ENCODE results near the gene OCEL1.

DNA sequence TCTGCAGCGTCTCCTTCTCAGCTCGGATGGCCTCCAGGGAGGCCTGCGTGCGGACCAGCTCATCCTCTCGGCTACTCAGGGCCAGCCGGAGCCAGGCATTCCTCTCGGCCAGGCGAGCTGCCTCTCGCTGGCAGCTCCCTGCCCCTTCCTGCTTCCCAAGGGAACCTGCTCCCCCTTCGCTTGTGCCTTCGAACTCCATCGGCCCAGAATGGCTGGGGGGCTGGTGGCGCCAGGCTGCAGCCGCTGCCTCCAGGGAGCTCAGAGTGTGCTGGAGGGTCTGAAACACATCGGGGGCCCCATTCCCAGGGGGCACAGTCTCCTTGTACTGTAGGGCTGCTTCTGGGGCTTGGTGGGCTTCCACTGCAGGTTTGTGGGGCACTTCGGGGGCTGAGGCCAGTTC, 36.5 kb downstream of the OCEL1 start:
- TF ChIP-seq POLR2AphosphoS5 (IDR thresholded peaks at IDR 0.05) (no peak), POLR2A (IDR thresholded peaks at IDR 0.05) (no peak)
- TF ChIP-seq, protein P1, sequence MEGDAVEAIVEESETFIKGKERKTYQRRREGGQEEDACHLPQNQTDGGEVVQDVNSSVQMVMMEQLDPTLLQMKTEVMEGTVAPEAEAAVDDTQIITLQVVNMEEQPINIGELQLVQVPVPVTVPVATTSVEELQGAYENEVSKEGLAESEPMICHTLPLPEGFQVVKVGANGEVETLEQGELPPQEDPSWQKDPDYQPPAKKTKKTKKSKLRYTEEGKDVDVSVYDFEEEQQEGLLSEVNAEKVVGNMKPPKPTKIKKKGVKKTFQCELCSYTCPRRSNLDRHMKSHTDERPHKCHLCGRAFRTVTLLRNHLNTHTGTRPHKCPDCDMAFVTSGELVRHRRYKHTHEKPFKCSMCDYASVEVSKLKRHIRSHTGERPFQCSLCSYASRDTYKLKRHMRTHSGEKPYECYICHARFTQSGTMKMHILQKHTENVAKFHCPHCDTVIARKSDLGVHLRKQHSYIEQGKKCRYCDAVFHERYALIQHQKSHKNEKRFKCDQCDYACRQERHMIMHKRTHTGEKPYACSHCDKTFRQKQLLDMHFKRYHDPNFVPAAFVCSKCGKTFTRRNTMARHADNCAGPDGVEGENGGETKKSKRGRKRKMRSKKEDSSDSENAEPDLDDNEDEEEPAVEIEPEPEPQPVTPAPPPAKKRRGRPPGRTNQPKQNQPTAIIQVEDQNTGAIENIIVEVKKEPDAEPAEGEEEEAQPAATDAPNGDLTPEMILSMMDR (IDR thresholded peaks at IDR 0.05) = no peak

Measured in stomach (tissue), 4 donors.